Brain microvascular endothelial cell (primary cell): ENCODE measurements around the gene TMC1.

Experiments
- DNase-seq: peaks from one replicate; pipeline ENCODE4 v3.0.0-alpha.2; 2020
- H3K27ac ChIP-seq: fragments of 250-450 bp; sonication (Bioruptor Pico); 2 replicates; pipeline ENCODE4 v1.5.1; 2020; ENCODE audit warnings: mild to moderate bottlenecking, moderate library complexity
- H3K27me3 ChIP-seq: fragments of 250-450 bp; sonication (Bioruptor Pico); replicated peaks from 2 replicates; pipeline ENCODE4 v1.5.1; 2020; ENCODE audit warnings: mild to moderate bottlenecking
- H3K36me3 ChIP-seq: fragments of 250-450 bp; sonication (Bioruptor Pico); replicated peaks from 2 replicates; pipeline ENCODE4 v1.5.1; 2020; ENCODE audit warnings: mild to moderate bottlenecking
- H3K4me3 ChIP-seq: 2 replicates; pipeline ENCODE4 v1.5.1; 2011; ENCODE audit warnings: low read depth, mild to moderate bottlenecking, control low read depth, low read length, moderate library complexity
- CTCF ChIP-seq: IDR thresholded peaks from 2 replicates; pipeline ENCODE4 v1.5.1; 2011; ENCODE audit warnings: low read depth, mild to moderate bottlenecking, moderate library complexity, low read length, control low read depth, inconsistent platforms; ENCODE audit errors: missing control alignments
- in situ Hi-C: cut with HindIII; loops from 2 replicates; pipeline ENCODE4 v1.10.0; 2017; ENCODE audit warnings: low sequenced_read_pairs, low pct_ligation_motif_present

TMC1 gene

GRCh38 chr9:72680593-72681282, 159.3 kb downstream of the TMC1 start:
- no peaks in the 10 kb centered on the region for H3K36me3 ChIP-seq
- H3K4me3 ChIP-seq, result no peak overlapping the region
- no peaks in the 10 kb centered on the region for H3K27me3 ChIP-seq
- no peak overlapping the region for H3K27ac ChIP-seq
- no peak for TF ChIP-seq CTCF
- in situ Hi-C loops, result no loop called here
- DNase-seq, result no peak

- in situ Hi-C loops, result no loop called here
- DNase-seq, result no peak
- Histone ChIP-seq H3K27ac (no peak overlapping the region), H3K36me3 (no peaks in the 10 kb centered on the region), H3K27me3 (no peaks in the 10 kb centered on the region), H3K4me3 (no peak overlapping the region)
- no peak for TF ChIP-seq CTCF
Measured at GRCh38 chr9:72681283-72681630, 159.8 kb downstream of the TMC1 start.

- Histone ChIP-seq H3K4me3 (no peak overlapping the region), H3K27me3 (no peaks in the 10 kb centered on the region), H3K36me3 (no peaks in the 10 kb centered on the region), H3K27ac (no peak overlapping the region)
- in situ Hi-C loops, result no loop called here
- no peak for DNase-seq
- TF ChIP-seq CTCF, result no peak
Measured at GRCh38 chr9:72684615-72685014, 163.2 kb downstream of the TMC1 start.

- no peak for DNase-seq
- in situ Hi-C loops, result no loop called here
- Histone ChIP-seq H3K27me3 (no peaks in the 10 kb centered on the region), H3K4me3 (no peak overlapping the region), H3K36me3 (no peaks in the 10 kb centered on the region), H3K27ac (no peak overlapping the region)
- no peak for TF ChIP-seq CTCF
Measured at GRCh38 chr9:72685911-72686310, 164.5 kb downstream of the TMC1 start.

- H3K36me3 ChIP-seq, result no peaks in the 10 kb centered on the region
- no peak for DNase-seq
- no peak overlapping the region for H3K4me3 ChIP-seq
- no peak overlapping the region for H3K27ac ChIP-seq
- H3K27me3 ChIP-seq, result no peaks in the 10 kb centered on the region
- in situ Hi-C loops, result no loop called here
- no peak for TF ChIP-seq CTCF
Measured at GRCh38 chr9:72687331-72687730, 165.9 kb downstream of the TMC1 start.

GRCh38 chr9:72691671-72692070, 170.3 kb downstream of the TMC1 start:
- DNase-seq, result no peak
- no peak for TF ChIP-seq CTCF
- in situ Hi-C loops, result no loop called here
- H3K27ac ChIP-seq, result no peak overlapping the region
- H3K4me3 ChIP-seq, result no peak overlapping the region
- H3K36me3 ChIP-seq, result no peaks in the 10 kb centered on the region
- H3K27me3 ChIP-seq, result no peaks in the 10 kb centered on the region
